HUDEP-2 (cell line): ENCODE measurements around the gene GEMIN4.

ENCODE experiments used
- DNase-seq, 76 experiments: peaks; one replicate each; lab custom pipeline; 2025; ENCODE audit not compliant: unreplicated experiment in 76 of 76; lab: John Stamatoyannopoulos, UW

Gene GEMIN4

DNA sequence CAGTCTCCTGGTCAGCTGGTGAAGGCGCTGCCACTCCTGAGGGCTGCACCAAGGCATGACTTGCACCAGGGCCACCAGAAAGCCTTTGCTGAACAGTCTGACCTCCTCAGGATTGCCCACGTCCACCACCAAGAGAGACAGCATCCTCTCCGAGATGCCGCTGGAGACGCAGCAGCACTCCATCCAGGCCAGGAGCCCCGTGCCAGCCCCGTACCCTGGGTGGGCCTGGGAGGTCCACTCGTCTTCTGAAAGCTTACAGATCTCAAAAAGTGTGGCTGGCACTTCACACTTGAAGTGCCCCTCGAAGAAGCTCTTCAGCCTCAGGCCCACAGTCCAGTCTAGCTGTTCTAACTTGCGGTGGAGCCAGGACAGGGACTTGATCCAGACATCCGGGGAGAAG lies 6.7 kb downstream of the GEMIN4 start:
- no peak for DNase-seq

DNA sequence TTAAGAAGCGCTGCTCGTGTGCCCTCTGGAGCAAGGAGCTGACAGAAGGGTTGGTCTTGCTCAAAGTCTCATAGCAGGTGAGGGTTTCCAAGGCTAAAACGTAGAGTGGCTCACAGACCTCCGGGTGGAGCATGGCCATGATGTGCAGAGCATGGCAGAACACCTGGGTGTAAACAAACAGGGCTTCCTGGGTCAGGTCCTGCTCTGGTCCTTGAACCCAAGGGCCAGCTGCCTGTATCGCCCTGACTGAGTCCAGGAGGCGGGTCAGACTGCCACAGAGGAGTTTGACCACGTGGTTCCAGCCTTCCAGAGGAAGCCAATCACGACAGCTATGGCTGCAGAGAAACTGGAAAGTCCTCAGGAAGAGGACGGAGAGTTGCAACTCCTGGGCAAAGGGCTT lies 7.1 kb downstream of the GEMIN4 start:
- no peak for DNase-seq

DNA sequence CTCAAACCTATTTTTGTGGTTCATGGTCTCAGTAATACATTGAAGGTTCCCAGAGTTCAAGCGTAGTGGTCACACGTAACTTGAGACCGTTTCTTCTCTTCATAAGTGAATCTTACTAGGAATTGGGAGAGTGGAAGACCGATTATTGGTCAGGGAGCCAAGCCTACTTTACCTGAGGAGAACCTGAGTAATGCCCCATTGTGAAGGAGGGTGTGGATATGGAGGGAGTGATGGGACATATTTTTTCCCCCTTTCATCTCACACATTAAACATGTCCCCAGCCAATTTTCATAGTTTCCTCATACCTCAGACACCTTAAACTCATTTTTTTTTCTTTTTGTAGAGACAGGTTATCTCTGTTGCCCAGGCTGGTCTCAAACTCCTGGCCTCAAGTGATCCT lies 8.9 kb downstream of the GEMIN4 start:
- DNase-seq, result no peak

DNA sequence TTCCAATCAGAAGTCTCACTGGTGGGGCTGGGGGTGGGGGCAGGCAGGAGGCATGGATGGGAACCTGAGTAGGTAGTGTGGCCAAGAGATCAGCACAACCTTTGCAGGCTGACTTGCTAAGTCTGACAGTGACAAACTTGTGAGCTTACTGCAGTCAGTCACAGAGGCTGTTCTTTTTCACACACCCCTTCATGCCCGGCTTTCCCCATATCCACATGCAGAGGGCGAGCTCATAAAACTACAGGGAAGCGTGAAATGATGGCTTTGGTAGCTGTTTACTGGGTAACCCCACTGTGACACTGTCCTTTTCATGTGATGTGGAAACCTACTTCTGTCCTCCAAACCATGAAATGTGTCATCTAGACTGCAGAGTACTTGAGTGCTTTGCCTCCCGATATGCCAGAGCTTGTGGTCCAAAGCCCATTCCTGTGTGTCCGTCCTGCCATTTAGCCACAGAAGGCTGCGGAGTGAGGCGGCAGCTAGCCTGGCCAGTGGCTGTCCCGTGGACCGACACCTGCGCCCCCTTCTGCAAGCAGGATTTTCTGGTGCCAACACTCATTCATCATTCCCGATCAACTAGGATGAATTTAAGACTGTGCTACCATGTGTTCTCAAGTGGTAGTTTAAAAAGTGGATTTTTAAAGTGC lies 9.8 kb downstream of the GEMIN4 start:
- no peak for DNase-seq

DNA sequence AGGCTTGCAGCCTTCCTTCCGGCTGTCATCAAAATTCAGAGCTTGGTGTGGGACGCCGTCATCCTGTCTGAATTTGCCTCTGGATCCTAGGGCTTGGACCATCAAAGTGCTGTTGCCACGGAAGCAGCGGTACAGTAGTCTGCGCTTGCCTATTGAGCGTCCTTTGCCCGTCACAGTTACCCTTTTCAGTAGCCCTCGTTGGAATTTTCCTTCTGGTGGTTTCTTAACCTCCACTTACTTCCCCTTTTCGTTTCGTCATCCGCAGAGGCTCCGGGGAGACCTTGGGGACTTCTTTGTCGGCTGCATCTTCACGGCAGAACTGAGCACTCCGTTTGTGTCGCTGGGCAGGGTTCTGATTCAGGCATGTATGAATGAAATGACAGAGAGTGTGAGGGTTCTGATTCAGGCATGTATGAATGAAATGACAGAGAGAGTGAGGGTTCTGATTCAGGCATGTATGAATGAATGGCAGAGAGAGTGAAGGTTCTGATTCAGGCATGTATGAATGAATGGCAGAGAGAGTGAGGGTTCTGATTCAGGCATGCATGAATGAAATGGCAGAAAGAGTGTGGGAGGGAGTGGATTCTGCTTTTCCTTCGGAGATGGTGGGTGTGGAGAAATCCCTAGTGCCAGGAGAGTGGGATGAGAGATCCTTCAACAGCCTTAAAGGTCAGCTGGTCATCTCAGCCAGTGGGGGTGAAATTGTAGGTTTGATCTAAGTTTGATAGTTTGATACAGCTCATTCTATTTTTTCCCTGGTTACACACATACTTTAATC lies 11.6 kb downstream of the GEMIN4 start:
- DNase-seq, result no peak

DNA sequence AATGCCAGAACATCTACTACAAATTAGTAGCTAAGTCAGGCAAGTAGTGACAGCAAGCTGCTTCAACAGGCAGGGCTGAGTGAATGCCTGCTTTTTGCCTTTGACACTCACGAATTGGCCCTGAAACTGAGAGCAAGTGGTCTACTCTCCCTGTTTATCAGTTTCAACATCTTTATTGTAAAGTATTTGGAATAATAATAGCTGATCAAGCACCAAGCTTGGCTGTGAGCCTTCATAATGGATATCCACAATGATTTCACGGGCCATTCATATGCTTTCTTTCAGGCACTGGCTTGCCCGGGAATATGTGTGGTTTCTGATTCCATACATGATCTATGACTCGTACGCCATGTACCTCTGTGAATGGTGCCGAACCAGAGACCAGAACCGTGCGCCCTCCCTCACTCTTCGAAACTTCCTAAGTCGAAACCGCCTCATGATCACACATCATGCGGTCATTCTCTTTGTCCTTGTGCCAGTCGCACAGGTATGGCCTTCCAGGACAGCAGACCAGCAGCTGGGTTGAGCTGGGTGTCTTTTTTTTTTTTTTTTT lies 14.4 kb downstream of the GEMIN4 start:
- DNase-seq, result no peak

DNA sequence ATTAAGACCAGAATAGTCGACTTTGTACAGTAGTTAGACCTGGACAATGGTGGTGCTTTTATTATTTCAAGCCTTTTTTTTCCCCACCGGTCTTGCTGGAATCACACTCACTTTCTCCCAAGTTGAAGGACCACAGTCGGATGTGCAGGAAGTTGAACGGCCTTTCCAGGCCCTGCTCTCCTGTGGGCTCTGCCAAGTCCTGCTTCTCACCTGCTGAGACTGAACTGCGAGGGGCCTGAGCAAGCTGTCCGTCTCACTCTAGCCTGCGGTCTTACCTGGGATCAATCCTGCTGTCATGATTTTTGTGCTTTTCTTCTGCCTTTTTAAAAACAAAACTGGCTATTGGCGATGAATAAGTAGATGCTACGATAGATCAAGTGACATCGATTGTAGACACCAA lies 18.3 kb downstream of the GEMIN4 start:
- DNase-seq, result no peak

DNA sequence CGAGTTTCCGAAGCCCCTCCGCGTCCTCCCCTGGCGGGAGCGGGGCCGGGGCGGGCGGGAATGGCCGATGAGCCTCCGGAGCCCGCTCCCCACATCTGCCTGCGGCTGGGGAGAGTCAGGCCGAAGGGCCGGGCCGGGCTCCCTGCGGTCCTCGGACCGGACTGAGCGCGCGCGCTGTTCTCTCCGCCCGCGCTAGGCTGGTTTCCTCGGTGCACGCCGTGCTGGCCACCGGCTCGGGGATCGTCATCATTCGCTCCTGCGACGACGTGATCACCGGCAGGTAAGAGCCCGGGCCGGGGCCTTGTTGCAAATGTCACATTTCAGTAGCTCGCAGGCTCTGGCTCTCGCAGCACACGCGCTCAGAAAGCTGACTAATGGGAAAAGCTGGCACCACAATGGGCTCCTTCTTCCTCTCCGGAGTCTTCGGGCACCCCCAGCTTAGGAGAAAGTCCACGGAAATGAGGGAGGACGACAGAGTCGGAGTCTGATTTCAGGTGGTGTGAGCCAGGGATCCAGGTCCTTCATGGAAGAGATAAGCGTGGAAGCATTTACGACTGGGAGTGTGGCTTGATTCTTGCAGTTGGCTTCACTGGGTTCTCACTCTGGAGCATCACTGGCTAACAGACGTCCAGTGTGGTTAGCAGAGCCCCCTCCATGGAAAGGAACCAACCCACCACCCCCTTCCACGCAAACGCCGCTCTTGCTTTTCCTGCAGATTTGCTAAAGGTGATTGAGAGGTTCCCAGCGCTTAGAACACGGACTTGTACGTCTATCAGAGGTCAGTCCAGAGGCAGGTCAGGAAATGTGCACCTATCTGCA lies 19.0 kb downstream of the GEMIN4 start:
- DNase-seq, result peak in 7 of 76 experiments; percentile 10 to 33 (median 14)

DNA sequence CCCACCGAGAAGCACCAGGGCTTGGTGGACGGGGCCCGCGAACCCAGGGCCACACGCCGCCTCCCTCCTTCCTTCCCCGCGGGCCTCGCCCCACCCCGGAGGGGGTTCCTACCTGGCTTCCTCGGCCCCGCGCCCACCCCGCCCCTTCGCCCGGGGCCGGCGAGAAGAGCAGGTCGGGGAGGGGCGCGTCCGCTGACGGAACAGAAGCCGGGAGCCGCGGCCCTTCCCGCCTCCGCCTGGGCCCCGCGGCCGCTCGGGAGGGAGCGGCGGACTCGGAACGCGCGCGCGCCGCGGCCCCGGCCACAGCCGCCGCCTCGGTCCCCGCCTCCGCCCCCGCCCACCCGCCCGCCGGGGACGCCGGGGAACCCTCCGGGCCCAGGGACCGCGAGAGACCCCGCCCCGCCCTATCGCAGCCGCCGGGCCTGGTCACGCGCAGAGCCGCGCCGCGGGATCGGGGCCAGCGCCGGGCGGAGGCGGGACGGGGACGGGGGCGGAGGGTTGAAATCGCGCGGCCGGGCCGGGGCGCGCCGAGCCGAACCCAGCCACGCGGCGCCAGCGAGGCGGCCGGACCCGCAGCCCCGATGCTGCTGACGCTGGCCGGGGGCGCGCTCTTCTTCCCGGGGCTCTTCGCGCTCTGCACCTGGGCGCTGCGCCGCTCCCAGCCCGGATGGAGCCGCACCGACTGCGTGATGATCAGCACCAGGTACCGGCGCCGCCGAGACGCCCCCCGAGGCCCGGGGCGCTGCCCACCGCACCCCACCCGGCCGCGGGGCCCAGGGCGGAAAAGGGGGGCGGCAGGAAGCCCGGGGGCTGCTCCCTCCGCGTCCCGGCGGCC lies 19.8 kb downstream of the GEMIN4 start, which contains the start of gene TLCD3A:
Gene TLCD3A (plus strand): TSS at position 530 of the 835 bp plus-strand sequence. CDS start 52 bp downstream, at position 582.
- DNase-seq, result peak in 60 of 76 experiments; percentile 9 to 81 (median 55)

DNA sequence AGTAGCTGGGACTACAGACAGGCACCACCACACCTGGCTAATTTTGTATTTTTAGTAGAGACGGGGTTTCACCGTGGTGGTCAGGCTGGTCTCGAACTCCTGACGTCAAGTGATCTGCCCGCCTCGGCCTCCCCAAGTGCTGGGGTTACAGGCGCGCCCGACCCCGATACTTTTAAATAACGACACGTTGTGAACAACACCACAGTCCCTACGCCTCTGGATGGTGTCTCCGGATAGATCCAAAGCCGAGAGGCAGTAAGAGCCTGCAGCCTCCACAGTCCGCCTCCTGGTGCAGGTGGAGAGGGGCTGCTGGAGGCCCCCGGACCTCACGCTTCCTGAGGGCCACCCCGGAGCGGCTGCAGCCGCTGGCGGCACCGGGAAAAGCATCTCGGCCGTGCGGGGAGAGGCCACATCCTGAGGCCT lies 20.4 kb downstream of the GEMIN4 start:
- no peak for DNase-seq

DNA sequence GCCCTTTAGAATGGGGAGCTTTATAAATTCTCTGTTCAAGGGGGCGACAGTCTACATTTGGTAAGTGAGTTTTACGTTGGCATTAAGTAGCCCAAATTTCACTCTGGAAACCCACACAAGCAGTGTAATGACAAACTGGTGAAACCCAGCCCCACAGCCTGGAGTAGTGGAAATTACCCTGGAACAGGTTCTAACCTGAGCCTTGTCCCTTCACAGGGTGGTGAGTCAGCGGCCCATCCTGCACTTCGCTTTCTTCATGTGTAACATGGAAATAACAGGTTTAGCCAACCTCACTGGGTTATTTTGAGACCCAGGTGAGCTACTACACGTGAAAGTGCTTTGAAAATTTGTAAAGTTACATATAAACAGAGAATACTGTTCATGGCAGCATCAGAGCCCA lies 23.2 kb downstream of the GEMIN4 start:
- no peak for DNase-seq

DNA sequence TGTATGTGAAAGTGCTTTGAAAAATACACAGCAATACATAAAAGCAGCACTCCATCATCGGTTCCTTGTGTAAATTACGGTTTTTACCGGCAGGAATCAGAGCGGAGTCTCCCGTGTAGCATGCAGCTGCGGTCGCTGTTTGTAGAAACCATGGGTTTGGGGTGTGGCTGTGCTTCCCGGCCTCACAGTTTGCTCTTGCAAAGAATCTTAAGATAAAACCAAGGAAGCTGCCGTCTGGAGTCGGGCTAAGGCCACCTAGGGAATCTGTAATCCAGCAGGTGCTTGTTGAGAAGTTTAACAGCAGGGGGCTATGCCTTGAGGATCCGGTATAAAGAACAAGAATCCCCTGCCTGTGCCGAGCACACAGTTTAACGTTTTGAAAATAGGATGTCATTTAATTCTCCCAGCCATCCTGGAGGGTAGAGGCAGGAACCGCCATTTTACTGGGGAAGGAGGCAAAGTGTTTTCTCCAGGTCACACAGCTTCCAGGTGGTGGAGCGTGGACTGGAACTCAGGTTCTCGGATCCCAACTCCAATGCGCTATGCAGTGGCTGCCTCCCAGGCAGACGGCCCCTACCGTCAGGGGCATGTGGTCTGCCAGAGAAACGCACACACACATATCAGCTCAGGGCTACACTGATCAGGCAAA lies 25.7 kb downstream of the GEMIN4 start:
- no peak for DNase-seq

DNA sequence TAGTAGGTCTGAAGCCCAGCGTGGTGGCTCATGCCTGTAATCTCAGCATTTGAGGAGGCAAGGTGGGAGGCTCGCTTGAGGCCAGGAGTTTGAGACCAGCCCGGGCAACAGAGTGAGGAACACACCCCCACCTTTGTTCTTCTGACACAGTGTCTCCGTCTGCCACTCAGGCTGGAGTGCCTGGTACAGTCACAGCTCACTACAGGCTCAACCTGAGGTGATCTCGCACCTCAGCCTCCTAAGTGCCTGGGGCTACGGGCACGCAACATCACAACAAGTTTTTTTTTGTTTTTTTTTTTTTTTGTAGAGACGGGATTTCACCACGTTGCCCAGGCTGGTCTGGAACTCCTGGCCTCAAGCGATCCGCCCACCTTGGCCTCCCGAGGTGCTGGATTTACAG lies 26.3 kb downstream of the GEMIN4 start:
- no peak for DNase-seq

DNA sequence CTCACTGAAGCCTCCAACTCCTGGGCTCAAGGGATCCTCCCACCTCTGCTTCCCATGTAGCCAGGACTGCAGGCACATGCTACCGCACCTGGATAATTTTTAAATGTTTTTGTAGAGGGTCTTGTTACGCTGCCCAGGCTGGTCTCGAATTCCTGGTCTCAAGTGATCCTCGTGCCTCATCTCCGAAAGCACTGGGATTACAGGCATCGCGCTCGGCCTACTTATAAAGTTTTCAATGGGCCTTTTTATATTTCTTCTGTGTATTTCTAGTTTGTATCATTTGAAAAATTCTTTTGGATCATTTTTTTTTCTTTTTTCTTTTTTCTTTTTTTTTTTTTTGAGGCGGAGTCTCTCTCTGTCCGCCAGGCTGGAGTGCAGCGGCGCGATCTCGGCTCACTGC lies 27.0 kb downstream of the GEMIN4 start:
- DNase-seq, result no peak

DNA sequence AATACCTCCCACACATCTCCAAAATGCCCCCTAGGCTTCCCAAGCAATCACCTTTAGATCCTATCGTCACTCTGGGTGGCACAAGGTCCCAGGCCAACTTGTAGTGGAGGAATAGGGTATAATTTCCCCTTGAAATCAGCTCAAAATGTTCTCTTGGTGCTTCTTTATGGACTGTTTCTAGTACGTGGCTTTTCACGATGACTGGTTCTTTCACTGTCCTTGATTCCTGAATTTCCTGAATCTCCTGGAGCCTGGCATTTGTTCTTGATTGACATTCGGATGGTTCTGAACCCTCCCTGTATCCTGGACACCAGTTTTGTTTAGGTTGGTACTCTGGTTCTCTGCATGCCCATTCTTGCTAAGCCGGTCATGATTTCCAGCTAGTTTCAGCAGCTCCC lies 30.5 kb downstream of the GEMIN4 start:
- no peak for DNase-seq

DNA sequence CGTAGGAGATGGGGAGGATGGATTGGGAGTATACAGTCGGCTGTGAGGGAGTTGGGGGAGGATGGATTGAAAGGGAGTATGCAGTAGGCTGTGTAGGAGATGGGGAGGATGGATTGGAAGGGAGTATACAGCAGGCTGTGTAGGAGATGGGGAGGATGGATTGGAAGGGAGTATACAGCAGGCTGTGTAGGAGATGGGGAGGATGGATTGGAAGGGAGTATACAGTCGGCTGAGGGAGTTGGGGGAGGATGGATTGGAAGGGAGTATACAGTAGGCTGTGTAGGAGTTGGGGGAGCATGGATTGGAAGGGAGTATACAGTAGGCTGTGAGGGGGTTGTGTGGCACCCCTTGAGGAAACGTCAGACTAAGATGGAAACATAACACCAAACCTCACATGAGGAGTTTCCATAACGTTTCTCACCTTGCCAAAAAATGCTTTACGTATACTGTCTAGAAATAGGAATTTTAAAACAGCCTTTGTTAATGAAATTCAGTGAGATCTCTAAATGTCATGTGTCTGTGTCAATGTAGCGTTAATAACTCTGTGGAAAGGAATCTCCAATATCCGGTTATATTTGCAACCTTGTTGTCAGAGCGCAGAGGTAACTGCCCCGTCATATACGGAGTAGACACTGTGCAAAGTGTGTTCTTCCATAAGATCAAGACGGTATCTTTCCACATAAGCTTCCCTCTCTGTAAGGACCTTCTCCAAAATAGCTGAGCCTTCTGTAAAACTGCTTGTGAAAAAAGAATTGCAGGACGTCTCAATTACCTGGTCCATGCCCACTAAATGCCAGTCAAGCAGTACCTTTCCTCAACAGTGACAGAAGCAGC lies 31.1 kb downstream of the GEMIN4 start:
- no peak for DNase-seq

DNA sequence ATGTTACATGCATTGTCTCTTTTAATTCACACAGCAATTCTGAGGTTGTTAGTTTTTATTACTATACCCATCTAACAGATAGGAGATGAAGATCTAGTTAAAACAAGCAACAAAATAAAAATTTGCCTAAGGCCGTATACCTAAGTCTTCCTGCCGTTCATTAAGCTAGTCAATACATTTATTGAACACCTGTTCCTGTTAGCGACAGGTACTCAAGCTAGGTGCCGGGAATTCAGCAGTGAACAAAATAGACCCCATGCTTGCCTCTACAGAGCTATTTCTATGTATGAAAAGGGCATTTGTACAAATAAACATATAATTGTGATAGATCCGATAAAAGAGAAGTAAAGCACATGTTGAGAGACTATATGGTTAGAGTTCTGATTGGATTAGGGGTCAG lies 34.0 kb downstream of the GEMIN4 start:
- DNase-seq, result no peak

DNA sequence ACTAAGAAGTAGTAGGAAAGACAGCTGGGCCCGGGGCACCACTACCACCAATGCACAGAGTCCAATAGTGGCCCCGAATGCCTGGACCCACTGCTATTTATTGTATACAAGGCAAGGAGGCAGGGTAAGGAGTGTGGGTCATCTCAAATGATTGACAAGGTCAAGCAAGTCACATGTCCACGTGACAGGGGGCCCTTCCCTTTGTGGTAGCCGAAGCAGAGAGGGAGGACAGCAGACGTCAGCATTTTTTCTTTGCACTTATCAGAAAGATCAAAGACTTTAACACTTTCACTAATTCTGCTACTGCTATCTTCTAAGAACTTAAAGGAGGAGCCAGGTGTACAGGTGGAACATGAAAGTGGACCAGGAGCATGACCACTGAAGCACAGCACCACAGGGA lies 43.9 kb downstream of the GEMIN4 start:
- DNase-seq, result peak in 5 of 76 experiments; percentile 2 to 50 (median 8)

DNA sequence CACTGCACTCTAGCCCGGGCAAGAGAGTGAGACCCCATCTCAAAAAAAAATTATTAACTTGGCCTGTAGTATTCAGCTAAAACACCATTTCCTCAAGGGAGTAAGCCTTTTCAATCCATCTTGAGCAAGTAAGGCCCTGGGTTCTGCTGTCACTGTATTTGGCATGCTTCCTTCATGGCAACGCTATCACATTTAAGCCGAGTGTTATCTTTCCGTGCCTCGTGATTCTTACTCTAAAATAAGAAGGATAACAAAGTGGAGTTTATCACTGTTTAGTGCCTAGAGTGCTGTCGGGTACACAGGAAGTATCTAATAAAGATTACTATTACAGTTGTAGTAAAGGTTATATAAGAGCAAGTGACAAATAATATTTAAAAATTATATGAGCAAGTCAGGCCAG lies 46.2 kb downstream of the GEMIN4 start:
- peak in 40 of 76 experiments; percentile 7 to 61 (median 30) for DNase-seq
